GM21723 (cell line): ENCODE results near the gene ANKRD55.
A peak's percentile ranks its signal among the peaks of the same experiment; 100 is the strongest.
"Not testable (repeated sequence)": the region's sequence is repeated elsewhere in the genome, so short reads cannot be mapped to it uniquely, and the experiment has no call there.

Experiments
- ATAC-seq: cut with Tn5 transposase; IDR thresholded peaks from one replicate; pipeline ENCODE4 v1.9.1; 2021; ENCODE audit warnings: mild to moderate bottlenecking, moderate library complexity; ENCODE audit not compliant: unreplicated experiment

ANKRD55 gene

DNA sequence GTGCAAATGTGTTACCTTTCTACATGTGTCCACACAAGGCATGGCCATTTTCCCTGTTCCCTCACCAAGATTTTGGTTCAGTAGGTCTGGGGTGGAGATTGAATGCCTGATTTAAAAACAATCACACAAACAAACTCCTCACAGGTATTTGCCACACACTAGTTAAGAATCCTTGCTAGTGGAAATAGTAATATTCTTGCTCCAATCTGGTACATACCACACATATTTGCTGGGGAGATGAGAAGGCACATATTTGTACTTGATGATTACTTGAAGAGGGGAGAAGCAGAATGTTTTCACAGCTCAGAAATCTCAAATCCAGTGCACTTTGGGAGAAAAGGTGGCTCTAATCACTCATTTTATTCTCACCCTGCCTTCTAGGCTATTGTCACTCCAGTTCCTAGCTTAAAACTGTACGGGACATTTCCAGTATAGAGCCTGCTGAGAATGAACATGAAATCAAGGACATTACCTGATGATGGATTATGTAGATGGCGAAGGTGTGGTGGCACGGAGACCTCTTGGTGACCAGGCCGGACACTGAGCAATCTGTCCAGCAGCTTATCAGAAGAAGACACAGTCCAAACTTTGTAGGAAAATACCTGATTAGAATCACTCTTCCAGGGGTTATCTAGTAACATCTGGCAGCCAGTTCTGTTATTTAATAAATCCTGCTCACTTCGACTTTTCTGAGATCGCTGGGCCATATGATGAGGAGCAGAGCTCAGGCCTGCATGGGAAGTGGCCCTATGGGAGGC, 122.3 kb downstream of the ANKRD55 start:
- ATAC-seq, result no peak

DNA sequence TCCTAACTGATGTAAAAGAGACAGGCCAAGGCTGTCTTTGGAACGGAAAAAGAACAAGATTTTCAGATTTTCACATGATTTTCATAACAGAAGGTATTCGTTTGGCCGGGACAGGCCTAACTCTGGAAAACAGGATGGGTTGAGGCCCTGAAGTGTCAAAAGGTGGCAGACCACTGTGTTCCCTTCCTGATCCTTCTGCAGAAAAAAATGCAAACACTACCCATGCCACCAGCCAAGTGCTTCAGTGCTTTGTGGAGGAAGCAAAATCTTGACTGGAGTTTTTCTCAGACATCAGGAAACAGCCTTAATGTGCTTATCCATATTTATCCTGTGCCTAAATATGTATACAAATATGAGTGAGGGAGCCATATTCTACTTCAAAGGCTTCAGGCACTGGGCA, 124.9 kb downstream of the ANKRD55 start:
- no peak for ATAC-seq

DNA sequence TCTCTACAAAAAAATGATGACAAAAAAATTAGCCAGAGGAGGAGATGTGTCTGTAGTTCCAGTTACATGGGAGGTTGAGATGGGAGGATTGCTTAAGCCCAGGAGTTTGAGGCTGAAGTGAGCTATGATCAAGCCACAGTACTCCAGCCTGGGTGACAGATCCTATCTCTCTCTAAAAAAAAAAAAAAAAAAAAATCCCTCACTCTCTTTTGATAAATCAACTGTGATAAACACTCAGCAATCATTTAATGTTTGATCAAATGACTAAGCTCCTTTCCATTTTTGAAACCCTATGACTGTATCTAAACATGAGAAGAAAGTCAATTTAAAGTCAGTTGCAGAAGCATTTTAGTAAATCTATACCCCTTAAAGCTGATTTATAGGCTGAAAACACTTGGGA, 126.3 kb downstream of the ANKRD55 start:
- no peak for ATAC-seq

DNA sequence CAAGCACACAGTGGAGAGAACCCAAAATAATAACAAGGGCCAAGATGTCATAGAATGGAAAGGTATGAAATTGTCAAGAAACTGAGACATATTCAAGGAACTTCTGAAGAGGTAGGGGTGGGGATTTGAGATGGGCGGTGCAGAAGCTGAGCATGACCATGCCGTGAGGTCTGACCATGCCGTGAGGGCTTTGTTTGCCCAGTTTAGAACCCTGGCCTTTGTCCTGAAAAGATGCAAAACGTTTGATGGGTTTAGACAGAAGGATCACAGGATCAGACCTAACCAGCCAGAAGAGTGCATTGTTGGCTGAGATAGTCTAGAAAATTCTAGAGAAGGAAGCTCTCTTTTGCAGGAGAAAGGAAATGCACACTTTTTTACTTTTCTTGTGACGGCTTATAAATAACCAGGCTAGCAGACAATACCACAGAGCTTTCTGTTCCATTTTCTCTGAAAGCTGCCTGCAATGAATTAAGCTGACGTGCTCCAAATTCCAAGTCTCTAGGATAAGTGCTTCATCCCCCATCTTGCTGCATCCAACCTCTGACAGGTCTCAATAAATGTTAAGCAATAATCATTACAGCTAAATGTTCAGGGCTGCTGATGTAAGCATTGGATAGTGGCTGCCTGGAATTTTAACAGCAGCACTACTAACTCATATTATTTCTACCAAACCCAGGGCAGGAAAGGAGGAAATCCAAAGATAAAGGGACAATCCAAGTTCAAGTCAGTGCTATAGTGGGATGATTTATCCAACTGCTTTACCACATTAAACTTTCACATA, 127.4 kb downstream of the ANKRD55 start:
- no peak for ATAC-seq

- no peak for ATAC-seq
These were observed 130.2 kb downstream of the ANKRD55 start for GRCh38 chr5:56102889-56103288.

DNA sequence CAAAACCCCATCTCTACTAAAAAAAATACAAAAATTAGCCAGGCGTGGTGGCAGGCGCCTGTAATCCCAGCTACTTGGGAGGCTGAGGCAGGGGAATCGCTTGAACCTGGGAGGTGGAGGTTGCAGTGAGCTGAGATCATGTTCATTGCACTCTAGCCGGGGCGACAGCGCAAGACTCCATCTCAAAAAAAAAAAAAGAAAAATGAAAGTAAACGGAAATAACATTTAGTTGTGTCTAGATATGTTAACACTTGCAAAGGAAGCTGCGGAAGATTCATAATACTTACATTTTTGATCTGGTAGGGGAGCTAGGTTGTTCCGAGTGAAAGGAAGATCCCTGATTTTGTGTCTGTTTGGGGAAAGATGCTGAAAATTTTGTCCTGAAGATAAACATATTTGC, 130.9 kb downstream of the ANKRD55 start:
- not testable (repeated sequence) for ATAC-seq

GRCh38 chr5:56101180-56101579, 131.9 kb downstream of the ANKRD55 start:
- no peak for ATAC-seq

DNA sequence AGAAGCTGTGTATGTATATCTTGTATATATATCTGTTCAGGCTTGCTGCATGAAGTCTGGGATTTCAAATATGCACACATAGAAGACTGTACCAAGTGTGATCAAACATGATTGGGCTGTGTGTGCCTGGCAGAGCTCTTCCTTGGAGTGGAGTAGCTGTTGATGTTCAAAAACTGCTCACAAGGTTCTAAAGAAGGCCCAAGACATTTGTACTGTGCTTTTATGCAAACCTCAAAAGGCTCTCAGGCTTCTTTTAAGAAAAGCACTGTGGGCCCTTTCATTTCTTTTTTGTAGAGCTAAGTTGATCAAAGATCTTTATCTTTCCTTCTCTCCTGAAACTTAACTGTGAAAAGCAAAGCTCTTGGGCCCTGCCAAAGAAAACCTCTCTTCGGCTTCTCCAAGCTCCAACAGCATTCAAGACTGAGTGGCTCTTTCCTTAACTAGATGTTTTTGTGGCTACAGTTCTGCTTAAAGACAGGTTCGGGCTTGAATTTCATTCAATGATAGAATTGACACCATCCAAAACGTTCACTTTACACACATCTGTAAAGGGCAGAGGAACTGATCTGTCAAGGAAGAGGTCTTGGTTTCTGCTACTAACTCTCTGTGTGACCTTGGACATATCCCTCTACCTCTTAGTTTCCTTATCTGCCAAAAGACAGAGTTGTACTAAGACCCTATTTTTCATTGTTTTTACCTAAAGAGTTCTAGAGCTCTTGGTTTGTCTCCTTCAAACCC, 132.5 kb downstream of the ANKRD55 start:
- no peak for ATAC-seq

DNA sequence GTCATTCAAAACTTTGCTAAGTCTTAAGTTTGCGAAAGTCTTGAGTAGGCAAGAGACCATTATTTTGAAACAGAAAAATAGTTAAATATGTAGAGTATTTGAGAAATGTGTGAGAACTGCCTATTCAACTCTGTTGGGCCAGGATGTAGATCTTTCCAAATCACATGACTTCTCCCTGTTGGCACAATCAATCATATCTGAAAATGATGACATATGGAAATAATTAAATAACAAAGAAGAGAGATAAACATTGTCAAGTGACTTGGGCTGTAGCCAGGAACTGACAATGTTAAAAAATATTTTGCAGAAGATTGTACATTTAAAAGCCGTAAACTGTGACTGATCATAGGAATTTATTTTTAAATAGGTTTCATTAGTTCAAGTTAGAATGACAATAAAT, 133.8 kb downstream of the ANKRD55 start:
- no peak for ATAC-seq

- ATAC-seq, result no peak
These were observed 136.1 kb downstream of the ANKRD55 start for GRCh38 chr5:56097055-56097454.

DNA sequence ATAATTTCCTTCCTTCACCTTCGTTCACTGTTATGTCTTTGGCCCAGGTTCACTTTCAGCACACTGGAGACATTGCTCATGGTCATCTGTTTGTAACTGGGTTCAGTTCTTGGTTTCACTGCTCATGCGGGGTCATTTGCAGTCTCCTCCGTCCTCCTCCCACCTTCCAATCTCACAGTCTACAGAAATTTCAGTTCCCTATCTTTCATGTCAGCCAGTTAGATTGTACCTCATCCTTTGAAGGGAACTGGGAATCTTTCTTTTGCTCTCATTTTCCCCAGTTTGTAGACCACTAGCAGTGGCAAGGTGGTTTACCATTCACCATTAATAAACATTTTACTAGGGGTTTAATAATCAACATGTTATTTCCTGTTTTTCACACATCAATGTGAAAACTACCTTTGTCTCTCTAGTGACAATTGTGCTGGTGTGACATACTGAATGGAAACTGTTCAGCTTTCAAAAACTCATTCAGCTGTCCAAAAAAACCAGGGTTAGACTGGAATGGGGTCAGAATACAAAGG, 137.5 kb downstream of the ANKRD55 start:
- ATAC-seq, result peak; percentile 89

DNA sequence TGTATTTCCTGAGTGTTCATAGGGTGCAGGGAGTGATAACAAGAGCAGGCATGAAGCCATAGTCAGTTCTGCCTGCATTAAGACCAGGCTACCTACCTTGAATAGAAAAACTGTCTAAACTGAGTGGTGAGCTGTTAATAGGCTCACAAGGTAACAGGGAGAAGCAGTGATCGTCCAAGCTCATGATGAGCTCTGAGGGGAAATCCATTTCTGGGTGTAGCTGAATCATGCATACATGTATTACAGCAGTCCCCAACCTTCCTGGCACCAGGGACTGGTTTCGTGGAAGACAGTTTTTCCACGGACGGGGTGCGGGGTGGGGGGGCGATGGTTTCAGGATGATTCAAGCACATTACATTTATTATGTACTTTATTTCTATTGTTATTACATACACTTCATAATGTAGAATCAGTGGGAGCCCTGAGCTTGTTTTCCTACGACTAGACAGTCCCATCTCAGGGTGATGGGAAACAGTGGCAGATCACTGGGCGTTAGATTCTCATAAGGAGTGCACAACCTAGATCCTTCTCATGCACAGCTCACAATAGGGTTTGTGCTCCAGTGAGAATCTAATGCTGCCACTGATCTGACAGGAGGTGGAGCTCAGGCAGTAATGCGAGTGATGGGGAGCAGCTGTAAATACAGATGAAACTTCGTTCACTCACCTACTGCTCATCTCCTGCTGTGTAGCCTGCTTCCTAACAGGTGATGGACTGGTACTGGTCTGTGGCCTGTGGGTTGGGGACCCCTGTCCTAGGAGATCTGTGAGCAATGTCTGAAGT, 138.4 kb downstream of the ANKRD55 start:
- no peak for ATAC-seq

- ATAC-seq, result no peak
These were observed 139.2 kb downstream of the ANKRD55 start for GRCh38 chr5:56093970-56094369.

DNA sequence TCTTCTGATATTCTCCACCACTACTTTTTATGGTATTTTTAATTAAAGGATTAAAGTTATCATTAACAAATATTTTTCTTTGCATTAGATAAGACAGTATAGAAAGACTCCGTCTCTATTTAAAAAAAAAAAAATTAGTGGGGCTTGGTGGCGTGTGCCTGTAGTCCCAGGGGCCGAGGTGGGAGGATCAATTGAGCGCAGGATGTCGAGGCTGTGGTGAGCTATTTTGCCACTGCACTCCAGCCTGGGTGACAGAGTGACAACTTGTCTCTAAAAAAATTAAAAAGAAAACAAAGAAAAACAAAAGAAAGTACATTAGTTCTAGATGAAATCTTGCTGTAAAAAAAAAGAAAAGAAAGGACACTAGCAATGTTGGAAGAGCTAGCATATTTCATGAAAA, 141.0 kb downstream of the ANKRD55 start:
- no peak for ATAC-seq

DNA sequence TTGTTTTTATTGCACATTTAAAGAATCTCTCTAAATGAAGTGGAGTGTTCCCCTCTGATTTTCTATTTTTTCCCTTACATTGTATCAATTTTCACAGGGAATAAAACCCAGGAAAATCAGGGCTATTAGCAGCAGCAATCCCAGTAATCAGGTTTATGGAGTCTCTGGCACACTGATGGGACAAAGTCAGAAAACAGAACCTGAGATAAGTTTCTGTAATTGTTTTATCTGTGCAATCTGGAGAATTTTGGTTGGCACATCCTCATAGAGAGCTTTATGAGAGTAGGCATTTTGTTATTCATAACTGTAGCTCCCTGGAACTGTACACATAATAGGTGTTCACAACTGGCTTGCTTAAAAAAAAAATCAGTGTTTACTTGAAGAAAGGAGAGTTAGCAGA, 141.5 kb downstream of the ANKRD55 start:
- ATAC-seq, result no peak

DNA sequence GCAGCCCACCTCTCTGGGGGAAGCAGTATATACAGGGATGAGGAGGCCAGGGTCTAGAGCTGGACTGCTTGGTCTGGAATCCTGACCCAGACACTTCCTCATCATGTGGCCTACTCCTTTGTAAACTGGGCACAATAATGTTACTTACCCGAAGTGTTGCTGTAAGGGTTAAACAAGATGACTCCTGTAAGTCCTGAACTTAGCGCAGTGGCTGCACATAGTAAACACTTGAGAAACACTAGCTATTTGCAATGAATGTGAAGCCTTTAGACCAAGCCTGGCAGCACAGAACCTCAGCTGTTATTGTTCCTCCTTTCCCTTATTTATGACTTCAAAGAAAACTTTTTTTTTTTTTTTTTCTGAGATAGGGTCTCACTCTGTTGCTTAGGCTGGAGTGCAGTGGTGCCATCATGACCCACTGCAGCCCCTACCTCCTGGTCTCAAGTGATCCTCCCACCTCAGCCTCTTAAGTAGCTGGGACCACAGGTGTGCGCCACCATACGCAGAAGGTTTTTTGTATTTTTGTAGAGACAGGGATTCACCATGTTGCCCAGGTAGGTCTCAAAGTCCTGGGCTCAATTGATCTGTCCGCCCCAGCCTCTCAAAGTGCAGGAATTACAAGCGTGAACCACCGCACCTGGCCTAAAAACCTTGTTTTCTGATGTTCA, 142.2 kb downstream of the ANKRD55 start:
- ATAC-seq, result no peak

GRCh38 chr5:56088967-56089829, 143.9 kb downstream of the ANKRD55 start:
- ATAC-seq, result peak; percentile 95

GRCh38 chr5:56088431-56088949, 144.6 kb downstream of the ANKRD55 start:
- ATAC-seq, result no peak

DNA sequence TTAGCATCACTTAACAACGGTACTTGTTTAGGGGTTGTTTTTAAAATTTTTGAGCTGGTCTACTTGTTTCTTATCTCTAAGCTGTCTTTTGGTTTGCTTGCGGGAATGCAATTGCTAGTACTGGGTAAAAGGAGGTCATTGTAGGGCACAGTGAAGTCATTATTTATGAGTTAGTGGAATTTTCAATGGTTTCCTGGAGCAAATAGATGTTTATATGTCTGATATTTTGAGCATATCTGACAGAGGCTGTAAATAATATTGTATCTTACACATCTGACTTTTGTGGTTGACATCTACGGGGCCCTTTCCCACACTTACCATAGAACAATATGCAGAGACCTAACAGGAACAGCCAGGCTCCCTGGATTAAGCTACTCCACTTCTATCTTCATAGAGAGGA, 147.9 kb downstream of the ANKRD55 start:
- ATAC-seq, result no peak
